HEK293 (cell line): ENCODE data around the gene TAGLN.

Experiments used
- BCL11A ChIP-seq: fragments of 450-650 bp; formaldehyde crosslinking; IDR thresholded peaks from 2 replicates; pipeline ENCODE4 v1.5.1; 2016; ENCODE audit warnings: low read depth, missing biosample characterization, missing genetic modification characterization
- KLF10 ChIP-seq: fragments of 450-650 bp; IDR thresholded peaks from 2 replicates; pipeline ENCODE4 v1.5.1; 2018; ENCODE audit warnings: missing biosample characterization, mild to moderate bottlenecking, missing genetic modification characterization
- KLF16 ChIP-seq: fragments of 450-650 bp; formaldehyde crosslinking; IDR thresholded peaks from 2 replicates; pipeline ENCODE4 v1.5.1; 2017; ENCODE audit warnings: missing biosample characterization, missing genetic modification characterization
- KLF9 ChIP-seq: fragments of 450-650 bp; formaldehyde crosslinking; IDR thresholded peaks from 2 replicates; pipeline ENCODE4 v1.5.1; 2016; ENCODE audit warnings: missing biosample characterization, missing genetic modification characterization, low read depth
- PRDM1 ChIP-seq: fragments of 450-650 bp; formaldehyde crosslinking; IDR thresholded peaks from 2 replicates; pipeline ENCODE4; 2016; ENCODE audit warnings: missing biosample characterization, missing genetic modification characterization
- RBAK ChIP-seq: fragments of 450-650 bp; formaldehyde crosslinking; IDR thresholded peaks from 2 replicates; pipeline ENCODE4 v1.5.1; 2016; ENCODE audit warnings: missing biosample characterization, missing genetic modification characterization
- SALL2 ChIP-seq: fragments of 450-650 bp; formaldehyde crosslinking; IDR thresholded peaks from 2 replicates; pipeline ENCODE4 v1.5.0; 2017; ENCODE audit warnings: missing biosample characterization, mild to moderate bottlenecking, missing genetic modification characterization, borderline replicate concordance
- SP2 ChIP-seq: fragments of 450-650 bp; formaldehyde crosslinking; IDR thresholded peaks from 2 replicates; pipeline ENCODE4 v1.5.1; 2016; ENCODE audit warnings: missing biosample characterization, missing genetic modification characterization
- WT1 ChIP-seq: fragments of 450-650 bp; formaldehyde crosslinking; IDR thresholded peaks from 2 replicates; pipeline ENCODE4 v1.5.1; 2016; ENCODE audit warnings: missing biosample characterization, missing genetic modification characterization
- ZBTB17 ChIP-seq: fragments of 450-650 bp; formaldehyde crosslinking; IDR thresholded peaks from 2 replicates; pipeline ENCODE4 v1.5.1; 2016; ENCODE audit warnings: missing biosample characterization, missing genetic modification characterization
- ZBTB26 ChIP-seq: fragments of 450-650 bp; formaldehyde crosslinking; optimal IDR thresholded peaks from 2 replicates; pipeline ENCODE3; 2016; ENCODE audit warnings: missing biosample characterization, mild to moderate bottlenecking, missing genetic modification characterization
- ZBTB48 ChIP-seq: fragments of 450-650 bp; formaldehyde crosslinking; IDR thresholded peaks from 2 replicates; pipeline ENCODE4 v1.5.1; 2016; ENCODE audit warnings: missing biosample characterization, missing genetic modification characterization
- ZEB2 ChIP-seq: fragments of 450-650 bp; formaldehyde crosslinking; IDR thresholded peaks from 2 replicates; pipeline ENCODE4 v1.5.1; 2016; ENCODE audit warnings: missing biosample characterization, missing genetic modification characterization
- ZFP69B ChIP-seq: fragments of 450-650 bp; formaldehyde crosslinking; IDR thresholded peaks from 2 replicates; pipeline ENCODE4 v1.5.1; 2016; ENCODE audit warnings: missing biosample characterization, missing genetic modification characterization
- ZNF394 ChIP-seq: fragments of 450-650 bp; formaldehyde crosslinking; IDR thresholded peaks from 2 replicates; pipeline ENCODE4 v1.5.1; 2016; ENCODE audit warnings: missing biosample characterization, missing genetic modification characterization, mild to moderate bottlenecking, moderate library complexity, borderline replicate concordance
- ZNF423 ChIP-seq: fragments of 450-650 bp; formaldehyde crosslinking; IDR thresholded peaks from 2 replicates; pipeline ENCODE4 v1.5.1; 2016; ENCODE audit warnings: missing biosample characterization, missing genetic modification characterization
- ZNF530 ChIP-seq: fragments of 450-650 bp; formaldehyde crosslinking; IDR thresholded peaks from 2 replicates; pipeline ENCODE4 v1.5.1; 2016; ENCODE audit warnings: low read depth, missing biosample characterization, missing genetic modification characterization
- ZNF561 ChIP-seq: fragments of 450-650 bp; IDR thresholded peaks from 2 replicates; pipeline ENCODE4 v1.5.1; 2018; ENCODE audit warnings: missing biosample characterization, missing genetic modification characterization, borderline replicate concordance
- ZNF600 ChIP-seq: fragments of 450-650 bp; formaldehyde crosslinking; IDR thresholded peaks from 2 replicates; pipeline ENCODE4 v1.5.1; 2016; ENCODE audit warnings: missing biosample characterization, missing genetic modification characterization
- ZNF660 ChIP-seq: fragments of 450-650 bp; IDR thresholded peaks from 2 replicates; pipeline ENCODE4 v1.5.1; 2018; ENCODE audit warnings: missing biosample characterization, mild to moderate bottlenecking, missing genetic modification characterization
- ZNF76 ChIP-seq: fragments of 450-650 bp; formaldehyde crosslinking; IDR thresholded peaks from 2 replicates; pipeline ENCODE4; 2016; ENCODE audit warnings: low read depth, missing biosample characterization, missing genetic modification characterization, borderline replicate concordance
- ZXDB ChIP-seq: fragments of 450-650 bp; formaldehyde crosslinking; IDR thresholded peaks from 2 replicates; pipeline ENCODE4 v1.5.1; 2016; ENCODE audit warnings: missing biosample characterization, missing genetic modification characterization
- TF ChIP-seq, protein P1 (sequence below): fragments of 450-650 bp; formaldehyde crosslinking; IDR thresholded peaks from 2 replicates; pipeline ENCODE4 v1.5.1; 2016; ENCODE audit warnings: missing biosample characterization, missing genetic modification characterization
- TF ChIP-seq, protein P2 (sequence below): fragments of 450-650 bp; formaldehyde crosslinking; IDR thresholded peaks from 2 replicates; pipeline ENCODE4 v1.5.1; 2016; ENCODE audit warnings: missing biosample characterization, missing genetic modification characterization
- TF ChIP-seq, protein P3 (sequence below): fragments of 450-650 bp; formaldehyde crosslinking; IDR thresholded peaks from 2 replicates; pipeline ENCODE4 v1.5.1; 2016; ENCODE audit warnings: missing biosample characterization, missing genetic modification characterization

Gene TAGLN

DNA sequence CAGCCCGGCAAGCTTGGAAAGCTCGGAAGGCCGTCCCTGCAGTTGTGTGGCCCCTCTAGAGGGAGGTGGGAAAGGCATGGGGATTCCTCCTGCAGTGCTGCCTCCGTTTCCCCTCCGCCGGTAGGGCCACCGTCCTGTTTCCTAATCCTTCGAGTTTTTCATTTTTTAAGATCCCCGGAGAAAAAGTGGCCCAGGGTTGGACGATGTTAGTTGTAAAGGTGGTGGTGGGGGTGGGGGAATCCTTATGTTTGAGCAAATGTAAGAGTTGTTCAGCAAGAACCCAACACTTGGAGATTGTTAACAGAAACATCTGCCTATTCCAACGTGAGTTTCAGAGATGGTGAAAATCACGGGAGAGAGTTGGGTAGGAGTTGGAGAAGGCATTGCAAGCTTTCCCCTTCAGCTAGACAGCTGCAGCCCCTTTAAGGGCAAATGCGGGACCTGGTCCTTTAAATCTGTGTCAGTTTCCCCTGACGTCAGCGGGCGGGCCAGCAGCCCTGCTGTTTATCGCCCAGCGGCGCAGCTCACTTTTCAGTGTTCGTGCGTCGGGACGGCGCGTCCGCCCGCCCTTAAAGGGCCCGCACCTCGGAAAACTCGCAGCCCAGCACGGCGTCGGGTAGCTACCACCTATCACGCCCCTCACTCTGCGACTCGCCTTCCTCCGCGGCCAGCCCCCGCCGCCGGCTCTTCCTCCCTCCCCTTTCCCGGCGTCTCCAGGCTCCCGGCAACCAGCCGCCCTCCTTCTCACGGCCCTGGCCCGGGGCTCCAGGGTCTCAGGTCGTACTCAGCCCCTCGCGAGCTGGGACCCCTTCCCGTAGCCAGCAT is 20.7 kb upstream of the TAGLN start, which contains the start of gene SIDT2 (continued):
- TF ChIP-seq ZBTB26, result peak; percentile 71
- no peak for TF ChIP-seq BCL11A
- TF ChIP-seq KLF9 (tag by site-specific recombination), result peak; percentile 71; the same call in 1 of the 2 replicates
- peak; percentile 58 for TF ChIP-seq ZXDB (tag by site-specific recombination)
- 0 out of 2 replicates have a peak, but pooled peaks have one; percentile 42 for TF ChIP-seq KLF10 (tag by site-specific recombination)
- TF ChIP-seq, protein P1, sequence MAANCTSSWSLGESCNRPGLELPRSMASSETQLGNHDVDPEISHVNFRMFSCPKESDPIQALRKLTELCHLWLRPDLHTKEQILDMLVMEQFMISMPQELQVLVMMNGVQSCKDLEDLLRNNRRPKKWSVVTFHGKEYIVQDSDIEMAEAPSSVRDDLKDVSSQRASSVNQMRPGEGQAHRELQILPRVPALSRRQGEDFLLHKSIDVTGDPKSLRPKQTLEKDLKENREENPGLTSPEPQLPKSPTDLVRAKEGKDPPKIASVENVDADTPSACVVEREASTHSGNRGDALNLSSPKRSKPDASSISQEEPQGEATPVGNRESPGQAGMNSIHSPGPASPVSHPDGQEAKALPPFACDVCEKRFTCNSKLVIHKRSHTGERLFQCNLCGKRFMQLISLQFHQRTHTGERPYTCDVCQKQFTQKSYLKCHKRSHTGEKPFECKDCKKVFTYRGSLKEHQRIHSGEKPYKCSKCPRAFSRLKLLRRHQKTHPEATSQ (tag by site-specific recombination), result no peak
- no peak for TF ChIP-seq ZNF423
- peak; percentile 91 for TF ChIP-seq SP2
- TF ChIP-seq ZNF600, result peak; percentile 11; the same call in 1 of the 2 replicates
- peak; percentile 54; the same call in 1 of the 2 replicates for TF ChIP-seq ZNF660 (tag by site-specific recombination)
- peak; percentile 88 for TF ChIP-seq PRDM1
- TF ChIP-seq ZNF76, result peak; percentile 49; the same call in 1 of the 2 replicates
- TF ChIP-seq RBAK (tag by site-specific recombination), result no peak
- TF ChIP-seq ZFP69B, result peak; percentile 90
- peak; percentile 65; the same call in 1 of the 2 replicates for TF ChIP-seq WT1
- TF ChIP-seq ZBTB17 (tag by site-specific recombination), result peak; percentile 64
- peak; percentile 70 for TF ChIP-seq ZBTB48 (tag by site-specific recombination)
- peak; percentile 51; the same call in 1 of the 2 replicates for TF ChIP-seq KLF16
- TF ChIP-seq, protein P2, sequence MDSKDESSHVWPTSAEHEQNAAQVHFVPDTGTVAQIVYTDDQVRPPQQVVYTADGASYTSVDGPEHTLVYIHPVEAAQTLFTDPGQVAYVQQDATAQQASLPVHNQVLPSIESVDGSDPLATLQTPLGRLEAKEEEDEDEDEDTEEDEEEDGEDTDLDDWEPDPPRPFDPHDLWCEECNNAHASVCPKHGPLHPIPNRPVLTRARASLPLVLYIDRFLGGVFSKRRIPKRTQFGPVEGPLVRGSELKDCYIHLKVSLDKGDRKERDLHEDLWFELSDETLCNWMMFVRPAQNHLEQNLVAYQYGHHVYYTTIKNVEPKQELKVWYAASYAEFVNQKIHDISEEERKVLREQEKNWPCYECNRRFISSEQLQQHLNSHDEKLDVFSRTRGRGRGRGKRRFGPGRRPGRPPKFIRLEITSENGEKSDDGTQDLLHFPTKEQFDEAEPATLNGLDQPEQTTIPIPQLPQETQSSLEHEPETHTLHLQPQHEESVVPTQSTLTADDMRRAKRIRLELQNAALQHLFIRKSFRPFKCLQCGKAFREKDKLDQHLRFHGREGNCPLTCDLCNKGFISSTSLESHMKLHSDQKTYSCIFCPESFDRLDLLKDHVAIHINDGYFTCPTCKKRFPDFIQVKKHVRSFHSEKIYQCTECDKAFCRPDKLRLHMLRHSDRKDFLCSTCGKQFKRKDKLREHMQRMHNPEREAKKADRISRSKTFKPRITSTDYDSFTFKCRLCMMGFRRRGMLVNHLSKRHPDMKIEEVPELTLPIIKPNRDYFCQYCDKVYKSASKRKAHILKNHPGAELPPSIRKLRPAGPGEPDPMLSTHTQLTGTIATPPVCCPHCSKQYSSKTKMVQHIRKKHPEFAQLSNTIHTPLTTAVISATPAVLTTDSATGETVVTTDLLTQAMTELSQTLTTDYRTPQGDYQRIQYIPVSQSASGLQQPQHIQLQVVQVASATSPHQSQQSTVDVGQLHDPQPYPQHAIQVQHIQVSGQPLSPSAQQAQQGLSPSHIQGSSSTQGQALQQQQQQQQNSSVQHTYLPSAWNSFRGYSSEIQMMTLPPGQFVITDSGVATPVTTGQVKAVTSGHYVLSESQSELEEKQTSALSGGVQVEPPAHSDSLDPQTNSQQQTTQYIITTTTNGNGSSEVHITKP (tag by site-specific recombination), result peak; percentile 96
- TF ChIP-seq, protein P3, sequence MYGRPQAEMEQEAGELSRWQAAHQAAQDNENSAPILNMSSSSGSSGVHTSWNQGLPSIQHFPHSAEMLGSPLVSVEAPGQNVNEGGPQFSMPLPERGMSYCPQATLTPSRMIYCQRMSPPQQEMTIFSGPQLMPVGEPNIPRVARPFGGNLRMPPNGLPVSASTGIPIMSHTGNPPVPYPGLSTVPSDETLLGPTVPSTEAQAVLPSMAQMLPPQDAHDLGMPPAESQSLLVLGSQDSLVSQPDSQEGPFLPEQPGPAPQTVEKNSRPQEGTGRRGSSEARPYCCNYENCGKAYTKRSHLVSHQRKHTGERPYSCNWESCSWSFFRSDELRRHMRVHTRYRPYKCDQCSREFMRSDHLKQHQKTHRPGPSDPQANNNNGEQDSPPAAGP (tag by site-specific recombination), result peak; percentile 58; the same call in 1 of the 2 replicates
- TF ChIP-seq ZNF394 (tag by site-specific recombination), result peak; percentile 32; the same call in 1 of the 2 replicates
- 0 out of 2 replicates have a peak, but pooled peaks have one; percentile 47 for TF ChIP-seq ZEB2 (tag by site-specific recombination)
- TF ChIP-seq ZNF530 (tag by site-specific recombination), result no peak
- TF ChIP-seq SALL2, result no peak
- peak; percentile 49; the same call in 1 of the 2 replicates for TF ChIP-seq ZNF561 (tag by site-specific recombination)
